Activated CD4-positive, alpha-beta T cell treated with anti-CD3 and anti-CD28 coated beads, Interleukin-10, Interleukin-2, amounts not matched to agents 100 ng/mL and 50 ng/mL, durations not matched to agents 16 hours and 8 hours (primary cell): Measurements from ENCODE around the gene SMIM21.

Source experiments
- DNase-seq: peaks from one replicate; pipeline ENCODE4 v3.0.0-alpha.2; 2020

The SMIM21 gene

DNA sequence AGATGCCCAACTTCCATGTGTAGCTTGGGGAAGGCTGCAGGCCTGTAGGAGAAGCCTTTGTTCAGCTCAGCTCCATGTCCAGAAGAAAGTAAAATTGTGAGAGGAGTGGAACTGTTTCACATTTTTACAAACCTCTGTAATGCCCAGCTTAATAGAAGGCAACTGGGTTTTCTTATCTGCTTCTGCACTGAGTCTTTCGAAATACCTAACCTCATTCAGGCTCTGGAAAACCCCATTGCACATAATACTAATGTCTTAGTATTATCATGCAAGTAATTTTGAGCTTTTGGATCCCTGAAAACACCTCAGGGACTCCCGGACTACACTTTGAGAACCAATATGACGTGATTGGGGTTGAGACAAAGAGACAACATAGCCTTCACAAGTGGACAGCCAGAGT, 5.8 kb downstream of the SMIM21 start:
- no peak for DNase-seq

DNA sequence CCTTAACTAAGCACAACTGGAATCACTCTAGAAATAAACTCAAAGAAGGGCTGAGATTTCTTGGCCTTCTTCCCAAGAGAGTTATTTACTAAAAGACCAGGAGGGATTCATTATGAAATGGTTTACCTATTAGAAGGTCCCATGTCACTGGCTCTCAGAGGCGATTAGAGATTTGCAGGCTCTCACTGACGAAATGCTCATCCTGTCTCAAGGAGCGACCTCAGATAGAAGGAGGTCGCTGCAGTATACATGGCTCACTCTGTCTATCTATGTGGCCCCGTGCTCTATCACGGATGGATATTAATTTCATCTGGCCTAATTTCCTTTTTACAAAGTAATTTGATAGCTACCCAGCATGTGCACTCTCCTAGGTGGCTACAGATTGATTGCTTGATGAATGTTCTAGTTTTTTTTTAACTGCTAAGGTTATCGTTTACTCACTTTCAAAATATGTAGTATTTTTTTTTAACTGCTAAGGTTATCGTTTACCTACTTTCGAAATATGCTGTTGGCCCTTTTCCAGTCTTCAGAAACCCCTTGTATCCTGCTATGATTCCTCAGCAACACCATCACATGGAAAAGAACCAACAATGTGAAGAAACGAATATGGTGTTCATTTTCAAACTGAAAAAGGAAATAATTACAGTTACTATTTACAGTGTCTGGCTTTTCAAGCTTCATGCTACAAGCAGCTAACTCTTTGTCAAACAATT, 9.1 kb downstream of the SMIM21 start:
- DNase-seq = no peak

DNA sequence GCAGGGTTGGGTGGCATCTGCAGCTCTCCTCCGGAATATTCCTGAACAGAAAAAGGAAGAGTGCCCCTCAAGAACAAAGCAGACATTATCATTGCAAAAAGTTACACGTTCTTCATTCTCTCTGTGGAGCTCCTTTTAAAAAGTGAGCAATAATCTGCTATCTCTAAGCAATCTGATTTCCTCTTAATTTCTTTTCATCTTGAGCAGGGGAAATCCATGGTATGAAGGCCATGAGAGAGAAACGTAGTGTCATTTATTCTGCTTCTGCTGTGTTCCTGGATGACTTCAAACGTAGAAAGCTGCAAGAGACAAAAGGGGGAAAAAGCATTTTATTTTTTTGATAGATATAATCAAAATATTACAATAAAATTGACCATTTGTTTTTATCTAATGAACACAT, 16.9 kb downstream of the SMIM21 start:
- no peak for DNase-seq

DNA sequence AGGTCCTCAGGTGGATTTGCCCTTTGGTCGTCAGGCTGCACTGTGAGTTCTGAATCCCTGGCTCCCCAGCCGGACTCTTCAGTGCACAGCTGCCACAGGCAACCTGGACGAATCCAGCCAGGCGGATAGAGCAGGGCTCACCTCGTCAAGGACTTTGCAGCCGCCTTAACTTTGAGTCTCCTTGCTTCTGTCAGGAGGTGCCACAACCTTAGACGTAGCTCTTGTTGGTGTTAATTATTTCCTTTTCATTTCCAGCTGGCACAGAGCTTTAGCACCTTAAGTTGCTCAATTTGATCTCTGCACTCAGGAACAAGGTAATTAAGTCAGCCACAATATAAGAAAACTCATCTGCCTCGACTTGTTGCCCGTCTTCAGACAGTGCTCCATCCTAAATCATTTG, 17.7 kb downstream of the SMIM21 start:
- no peak for DNase-seq

DNA sequence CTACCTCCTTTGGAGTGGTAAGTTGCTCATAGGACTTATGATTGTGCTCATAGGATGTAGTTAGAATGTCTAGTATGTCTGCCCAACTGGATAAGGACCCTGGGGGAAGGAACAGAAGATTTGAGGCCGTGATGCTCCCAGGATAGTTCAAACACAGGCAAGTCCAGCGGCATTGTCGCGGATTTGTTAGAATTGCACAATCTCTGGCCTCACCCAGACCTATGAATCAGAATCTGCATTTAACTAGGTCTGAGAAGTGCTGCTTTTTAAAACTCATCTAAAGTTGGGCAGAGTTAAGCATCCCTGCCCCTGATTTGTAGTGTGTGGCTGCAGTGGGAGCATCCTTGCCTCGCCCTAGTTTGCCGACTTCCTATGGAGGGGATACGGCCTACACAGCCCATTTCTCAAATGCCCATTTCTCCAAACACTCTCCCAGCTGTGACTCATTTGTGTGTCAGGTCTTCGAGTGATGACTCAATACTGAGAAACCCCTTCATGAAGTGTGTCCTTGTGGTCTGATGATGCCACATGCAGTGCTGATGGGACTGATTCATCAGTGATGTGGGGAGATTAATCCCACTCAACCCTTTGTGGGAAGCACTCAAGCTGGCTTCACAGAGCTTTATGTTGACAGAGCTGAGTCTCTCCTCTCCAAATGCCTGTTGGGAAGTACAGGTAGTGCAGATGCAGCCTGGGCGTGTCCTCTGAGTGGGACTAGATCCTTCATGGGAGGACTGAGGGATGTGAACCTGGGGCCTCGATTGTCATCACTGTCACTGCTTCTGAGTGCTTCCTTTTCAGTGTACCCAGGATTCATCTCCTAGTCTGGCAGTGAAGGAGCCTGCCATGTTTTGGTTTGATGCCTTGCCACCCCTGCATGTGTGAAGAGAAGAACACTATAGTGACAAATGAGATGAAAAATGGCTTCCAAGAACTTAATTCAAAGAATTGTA, 18.7 kb downstream of the SMIM21 start:
- DNase-seq = peak; percentile 65

DNA sequence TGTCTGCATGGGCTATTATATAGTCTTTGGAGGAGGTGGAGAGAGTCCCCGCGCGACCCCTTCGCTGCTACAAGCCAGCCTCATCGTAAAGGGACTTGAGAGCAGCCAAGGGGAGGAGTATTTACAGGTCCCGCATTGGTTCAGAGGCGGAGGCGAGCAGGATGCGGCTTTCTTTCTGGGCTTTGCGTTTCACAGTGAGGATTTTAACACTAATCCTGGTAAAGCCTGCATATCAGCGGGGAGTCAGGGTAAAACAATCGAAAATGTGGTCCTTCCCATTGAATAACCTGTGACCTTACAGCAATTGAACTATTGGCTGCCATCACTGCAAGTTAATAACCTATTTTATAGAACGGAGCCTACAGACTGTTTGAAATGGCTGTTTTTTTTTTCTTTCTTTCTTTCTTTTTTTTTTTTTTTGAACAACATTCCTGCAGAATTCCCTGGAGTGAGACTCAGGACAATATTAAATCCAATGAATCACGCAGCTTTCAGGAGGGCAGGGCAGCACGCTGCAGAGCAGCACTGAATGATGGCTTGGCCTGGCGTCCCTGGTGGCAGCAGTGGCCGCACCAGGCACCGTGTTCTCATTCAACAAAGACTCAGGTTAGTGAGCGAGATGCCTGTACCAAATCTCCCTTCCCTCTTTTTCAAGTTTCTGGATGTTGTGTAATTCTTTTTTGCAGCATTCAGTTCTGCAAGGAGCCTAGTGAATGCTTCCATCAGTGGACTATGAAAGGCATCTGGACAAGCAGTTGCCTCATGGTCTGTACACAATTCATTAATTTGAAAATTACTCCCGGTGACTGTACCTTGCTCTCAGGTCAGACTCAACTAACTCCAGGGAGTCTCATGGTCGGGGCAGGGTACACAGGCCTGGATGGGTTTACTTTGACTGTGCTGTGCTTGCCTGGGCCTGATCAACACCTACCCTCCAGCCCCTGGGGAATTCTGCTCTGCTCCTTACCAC, 19.8 kb downstream of the SMIM21 start:
- DNase-seq = no peak

DNA sequence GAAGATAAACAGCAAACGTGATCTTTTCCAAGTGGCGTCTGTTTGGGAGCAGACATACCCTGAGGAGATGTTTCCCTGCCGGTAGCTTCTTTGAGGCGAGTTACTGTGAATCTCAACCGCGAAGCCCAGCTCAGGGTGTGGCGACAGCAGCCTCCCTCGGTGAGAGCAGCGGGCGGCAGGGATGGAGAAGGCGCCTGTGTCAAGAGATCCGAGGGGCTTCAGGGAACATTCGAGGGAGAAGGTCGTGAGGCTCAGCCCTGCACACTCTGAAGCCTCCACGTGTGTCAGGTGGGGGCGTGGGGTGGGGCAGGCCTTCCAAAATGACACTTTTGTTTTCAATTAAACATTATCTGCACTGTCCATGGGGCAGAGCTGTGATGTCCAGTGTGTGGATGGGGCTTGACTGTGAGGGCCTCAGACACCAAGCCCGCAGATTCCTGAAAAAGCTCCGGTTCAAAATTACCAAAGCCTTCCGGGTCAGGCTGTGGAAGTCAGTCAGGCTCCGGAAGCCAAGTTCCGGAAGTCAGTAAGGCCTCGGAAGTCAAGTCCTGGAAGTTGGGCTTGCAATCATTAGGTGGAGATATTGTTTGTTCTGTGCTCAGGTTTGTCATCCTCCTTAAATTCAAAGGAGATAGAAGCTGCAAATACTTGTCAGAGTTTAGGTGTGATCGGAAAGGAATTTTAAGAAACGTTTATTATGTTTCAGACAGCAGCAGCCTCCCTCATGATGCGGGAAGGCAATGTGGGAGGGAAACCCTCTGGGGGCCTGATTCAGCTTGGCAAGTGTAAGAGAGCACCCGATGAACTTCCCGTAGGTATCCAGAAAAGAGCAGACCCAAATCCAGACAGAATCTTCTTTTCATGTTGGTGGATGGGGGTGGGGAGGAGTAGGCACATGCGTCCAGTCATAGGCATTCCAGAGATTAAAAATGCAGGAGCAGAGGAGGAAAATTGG, 20.7 kb downstream of the SMIM21 start:
- DNase-seq = no peak

DNA sequence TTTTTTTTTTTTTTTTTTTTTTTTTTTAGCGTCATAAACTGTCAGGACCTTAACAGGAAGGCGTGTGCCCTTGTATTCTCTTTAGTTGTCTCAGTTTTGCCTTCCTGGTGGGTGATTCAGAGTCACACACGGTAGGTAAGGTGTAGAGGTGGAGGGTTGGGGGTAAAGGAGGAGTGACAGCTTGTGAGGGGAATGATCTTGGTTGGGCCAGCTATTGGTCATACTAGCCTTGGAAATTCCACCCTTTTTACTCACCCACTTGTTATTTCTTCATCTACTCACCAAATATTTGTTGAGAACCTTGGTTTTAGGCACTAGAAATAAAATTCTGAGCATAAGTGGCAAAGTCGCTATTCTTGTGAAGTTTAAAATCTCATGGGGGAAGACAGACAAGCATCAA, 22.2 kb downstream of the SMIM21 start:
- no peak for DNase-seq

DNA sequence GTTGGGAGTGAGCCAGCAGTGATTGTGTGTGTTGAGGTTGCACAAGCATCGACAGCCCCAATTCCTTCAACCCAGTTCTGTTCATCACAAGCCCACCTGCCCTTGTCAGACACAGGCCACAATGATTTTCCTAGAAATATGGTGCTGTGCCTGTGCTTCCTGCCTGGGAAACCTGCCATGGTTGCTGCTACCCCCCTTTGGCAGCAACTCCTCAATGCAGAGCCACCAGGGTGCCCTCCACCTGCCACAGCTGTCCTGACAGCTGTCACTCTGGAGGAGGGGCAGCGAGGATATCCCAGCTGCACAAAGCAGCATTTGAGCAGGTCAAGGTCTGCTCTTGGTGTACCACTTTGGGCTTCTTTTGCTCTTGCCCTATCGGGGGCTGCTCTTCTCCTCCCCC, 27.1 kb downstream of the SMIM21 start:
- DNase-seq = no peak

DNA sequence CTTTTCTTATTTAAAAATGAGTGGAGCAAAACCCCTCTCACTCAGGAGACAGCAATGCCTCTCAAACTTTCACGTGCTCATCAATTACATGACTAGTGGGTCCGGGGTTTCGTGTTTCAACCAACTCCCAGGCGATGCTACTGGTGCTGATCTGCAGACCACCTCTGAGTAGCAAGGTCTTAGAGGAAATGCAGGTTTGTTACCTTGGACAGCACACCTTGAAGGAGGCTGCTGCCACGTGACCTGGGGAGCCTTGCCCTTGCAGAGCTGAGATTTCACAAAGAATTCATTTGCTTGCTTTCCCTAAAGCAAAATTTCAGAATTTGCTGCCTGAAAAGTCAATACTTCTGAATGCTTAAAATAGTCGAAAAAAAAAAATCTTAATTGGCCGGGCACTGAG, 32.4 kb downstream of the SMIM21 start:
- DNase-seq = no peak

DNA sequence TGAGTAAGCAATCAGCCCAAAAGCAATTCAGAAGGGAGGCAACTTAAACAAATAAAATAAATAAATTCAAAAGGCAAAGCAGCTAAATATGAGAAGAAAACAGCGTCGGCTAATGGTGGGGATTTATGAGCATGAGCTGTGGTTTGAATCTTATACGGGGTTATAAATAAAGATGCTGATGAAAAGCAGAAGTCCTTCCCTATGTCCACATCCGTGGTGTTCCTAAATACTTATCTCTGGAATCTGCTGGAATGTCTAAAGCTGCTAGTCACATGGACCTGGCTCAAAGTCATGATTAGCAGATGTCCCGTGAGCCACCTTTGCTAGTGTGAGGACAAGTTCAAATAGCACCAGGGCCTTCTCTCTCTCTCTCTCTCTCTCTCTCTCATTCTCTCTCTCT, 33.8 kb downstream of the SMIM21 start:
- DNase-seq = no peak

DNA sequence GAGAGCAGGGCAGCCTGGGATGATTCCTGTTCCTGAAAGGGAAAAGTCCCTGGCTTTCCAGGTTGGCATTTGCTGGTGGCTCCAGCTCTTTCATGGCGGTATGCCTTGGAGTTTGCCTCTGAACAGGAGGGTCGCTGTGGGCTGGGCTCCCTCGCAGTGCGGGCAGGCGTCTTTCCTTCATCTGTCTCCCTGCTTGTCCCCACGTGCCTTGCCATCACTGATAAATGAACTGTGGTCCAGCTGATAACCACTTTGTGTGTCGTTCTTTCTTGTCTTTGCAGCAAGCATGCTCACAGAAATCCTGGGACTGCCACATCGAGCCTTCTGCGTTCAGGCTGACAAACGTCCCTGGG, 35.3 kb downstream of the SMIM21 start:
- DNase-seq = no peak

DNA sequence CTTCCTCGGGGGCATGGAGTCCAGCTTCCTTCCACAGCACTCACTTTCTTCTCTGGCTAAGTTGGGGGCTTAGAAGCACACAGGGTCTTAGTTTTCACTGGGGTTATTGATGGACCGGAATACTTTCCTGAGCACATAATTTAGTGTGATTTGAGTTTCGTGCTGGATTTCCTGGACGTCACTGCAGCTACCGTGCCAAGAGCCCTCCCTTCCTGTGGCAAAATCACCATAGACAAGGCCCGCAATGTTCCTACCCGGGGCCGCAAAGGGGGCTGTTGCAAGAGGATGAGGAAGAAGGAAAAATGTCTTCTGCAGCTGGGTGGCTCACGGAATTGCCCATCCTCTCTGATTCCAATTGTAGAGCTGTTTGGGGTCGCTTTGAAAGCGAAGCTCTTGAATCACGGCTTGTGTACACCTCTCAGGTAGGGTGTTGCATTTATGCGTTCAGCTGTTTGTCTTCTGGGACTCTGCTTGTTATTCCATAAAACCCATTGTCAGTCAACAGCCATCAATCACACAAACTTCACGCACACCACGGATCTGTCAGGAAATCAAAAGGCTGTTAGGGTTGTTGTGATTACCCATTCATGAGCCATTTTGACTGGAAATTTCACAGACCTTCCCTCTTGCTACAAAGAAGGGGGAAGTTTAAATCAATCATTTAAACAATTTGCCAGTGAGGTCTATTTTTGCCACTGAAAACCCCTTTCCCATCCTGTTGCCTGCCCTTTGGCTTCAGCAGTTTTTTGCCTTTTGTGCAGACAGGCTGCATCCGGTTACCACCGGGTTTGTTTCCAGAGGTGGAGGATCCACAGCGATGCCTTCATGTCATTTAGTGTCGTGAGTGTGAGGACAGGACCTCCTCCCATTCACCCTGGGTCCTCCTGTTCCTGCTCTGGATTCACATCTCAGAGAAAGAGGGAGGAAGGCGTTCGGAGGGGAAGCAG, 36.0 kb downstream of the SMIM21 start:
- DNase-seq = no peak

DNA sequence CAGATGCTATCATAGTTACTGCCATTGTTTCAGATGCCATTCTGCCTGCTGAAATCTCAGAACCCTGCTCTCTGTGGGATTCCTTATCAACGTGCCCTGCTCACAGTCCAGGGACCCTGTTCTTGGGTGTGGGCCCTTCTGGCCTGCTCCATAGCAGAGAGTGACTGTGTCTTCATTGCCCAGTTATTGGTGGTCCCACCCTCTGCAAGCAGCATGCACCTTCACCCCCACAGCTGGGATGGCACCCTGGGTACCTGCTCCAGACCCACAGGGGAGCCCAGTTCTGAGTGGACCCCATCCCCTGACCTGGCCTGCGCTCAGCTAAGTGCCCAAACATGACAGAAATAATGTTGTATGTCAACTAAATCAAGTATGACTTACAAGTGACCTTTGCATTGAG, 36.6 kb downstream of the SMIM21 start:
- DNase-seq = no peak

DNA sequence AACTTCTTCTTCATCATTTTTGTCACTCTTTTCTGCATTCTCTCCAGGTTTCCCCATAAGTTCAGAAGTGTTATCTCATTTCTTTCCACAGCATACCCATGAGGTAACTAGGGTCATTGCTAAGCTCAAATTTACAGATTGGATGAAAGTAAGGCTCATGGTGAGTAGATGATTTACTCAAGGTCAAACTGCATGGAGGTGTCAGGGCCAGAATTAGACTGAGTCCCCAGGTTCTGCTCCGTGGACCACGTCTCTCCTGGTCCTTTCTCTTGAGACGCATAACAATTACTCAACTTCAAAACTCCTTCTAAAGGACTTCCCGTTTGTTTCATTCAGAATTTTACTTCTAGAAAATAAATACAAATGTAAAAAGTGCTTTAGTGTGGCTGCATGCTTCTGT, 43.4 kb downstream of the SMIM21 start:
- no peak for DNase-seq

DNA sequence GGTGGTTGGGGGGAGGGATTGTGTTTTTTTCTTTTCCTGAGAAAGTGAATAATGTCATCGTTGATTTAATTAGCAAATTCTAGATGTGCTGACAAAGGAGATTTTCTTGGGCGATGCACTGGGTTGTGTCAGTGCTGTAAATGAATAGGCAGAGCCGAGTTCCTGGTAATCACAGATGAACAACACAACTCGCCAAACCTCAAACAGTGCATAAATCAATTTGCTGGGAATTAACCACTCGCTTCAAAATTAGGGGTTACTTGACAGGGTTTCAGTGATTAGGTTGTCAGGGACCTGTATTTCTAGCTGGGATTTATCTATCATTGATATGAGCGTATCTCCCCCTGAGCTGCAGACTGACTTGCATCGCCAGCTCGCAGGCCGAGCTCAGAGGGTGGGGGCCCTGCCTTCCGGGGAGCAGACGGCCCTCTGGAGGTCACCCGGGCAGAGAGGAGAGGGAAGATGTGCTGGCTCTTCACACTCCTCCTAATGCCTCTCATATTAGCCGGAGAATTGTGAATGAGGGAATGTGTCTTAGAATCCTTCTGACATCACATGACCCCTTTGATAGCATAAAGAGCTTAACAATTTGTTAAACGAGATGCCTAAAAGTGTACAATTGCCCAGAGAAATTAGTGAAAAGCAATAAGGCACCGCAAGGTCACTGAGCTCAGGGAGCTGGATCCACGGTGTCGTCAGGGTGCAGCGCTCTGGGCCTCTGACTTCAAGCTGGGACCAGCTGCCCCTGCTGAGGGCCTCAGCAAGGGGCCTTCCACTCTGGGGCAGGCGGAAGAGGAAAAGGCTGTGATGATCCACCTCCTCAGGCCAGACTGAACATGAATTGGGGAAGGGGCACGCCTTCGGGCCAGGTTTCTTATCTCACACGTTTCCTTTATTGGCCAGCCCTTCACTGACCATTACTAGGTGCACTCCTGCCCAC, 48.9 kb downstream of the SMIM21 start:
- no peak for DNase-seq

DNA sequence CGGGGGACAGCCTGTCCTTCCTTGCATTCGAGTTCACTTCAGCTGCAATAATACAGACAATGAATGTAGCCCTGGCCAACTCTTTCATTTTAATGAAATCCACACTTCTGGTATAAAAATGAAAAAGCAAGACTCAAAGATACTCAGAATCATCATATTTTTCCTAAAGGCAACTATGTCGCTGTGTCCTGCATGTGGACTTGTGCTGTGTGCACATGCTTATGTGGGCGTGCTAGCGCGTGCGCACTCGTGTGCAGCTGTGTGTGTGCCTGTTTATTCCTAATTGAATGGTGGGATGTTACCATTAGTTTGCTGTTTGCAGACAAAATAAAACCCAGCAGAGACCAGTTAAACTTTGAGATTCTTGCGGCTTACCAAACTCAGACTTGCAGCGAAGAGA, 49.6 kb downstream of the SMIM21 start:
- no peak for DNase-seq

DNA sequence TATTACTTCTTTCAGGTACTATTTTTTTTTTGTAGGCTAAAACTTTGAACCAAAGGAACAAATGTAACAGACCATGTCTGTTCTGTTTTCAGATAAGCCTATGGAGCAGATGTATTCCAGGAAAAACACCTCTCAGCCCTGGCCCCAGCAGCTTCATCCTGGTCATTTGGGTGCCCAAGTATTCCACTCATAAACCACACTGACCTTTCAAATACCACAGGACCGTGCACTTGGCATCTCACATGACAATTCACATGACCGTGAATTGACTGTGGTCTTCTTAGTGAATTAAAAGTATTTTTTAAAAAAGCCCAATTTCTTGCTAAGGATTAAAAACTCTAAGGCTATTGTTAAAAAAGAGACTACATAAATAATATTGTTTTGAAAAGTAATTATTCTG, 50.2 kb downstream of the SMIM21 start:
- DNase-seq = no peak

DNA sequence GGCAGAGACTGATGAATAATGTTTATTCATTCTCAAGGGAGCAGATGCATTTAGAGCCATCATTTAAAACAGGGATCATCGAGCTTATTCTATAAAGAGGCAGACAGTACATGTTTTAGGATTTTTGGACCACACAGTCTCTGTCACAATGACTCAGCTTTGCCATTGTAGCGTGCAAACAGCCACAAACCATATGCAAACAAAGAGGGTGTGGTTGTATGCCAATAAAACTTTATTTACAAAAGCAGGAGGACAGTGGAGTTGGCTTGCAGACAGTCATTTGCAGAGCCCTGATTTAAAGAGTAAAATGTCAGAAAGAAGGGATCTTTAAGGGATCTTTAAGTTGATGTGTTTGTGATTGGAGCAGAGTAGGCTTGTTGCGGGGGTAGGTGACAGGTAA, 51.5 kb downstream of the SMIM21 start:
- DNase-seq = peak; percentile 3

DNA sequence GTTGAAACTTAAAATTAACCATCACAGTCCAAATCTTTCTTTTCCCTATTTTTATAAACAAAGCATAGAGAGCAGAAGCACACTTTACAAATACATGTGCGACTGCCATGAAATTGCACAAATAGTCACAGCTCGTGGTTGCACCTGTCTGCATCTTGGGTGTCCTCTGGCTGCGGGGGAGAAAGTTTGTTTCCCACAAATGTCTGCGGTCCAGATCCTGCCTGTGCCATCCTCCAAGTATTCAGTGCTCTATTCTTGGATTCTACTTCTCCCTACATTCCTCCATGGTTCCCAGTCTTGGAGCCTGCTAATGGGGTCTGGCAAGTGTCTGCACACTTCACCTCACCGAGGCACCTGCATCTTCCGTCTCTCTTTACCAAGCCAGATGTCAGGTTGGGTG, 52.2 kb downstream of the SMIM21 start:
- DNase-seq = no peak
